K562 (cell line): Measurements from ENCODE around the gene AGAP3. TPM values are rescaled to one million over a fixed set of nuclear protein-coding genes. Genes with fewer than 3 reads are reported as not detected.

Experiments used
- AFF1 ChIP-seq, 2 experiments: fragments of 450-650 bp; IDR thresholded peaks; 2 replicates each; pipeline ENCODE4 v1.6.1; 2018; ENCODE audit warnings: mild to moderate bottlenecking in 2 of 2, low read depth in 1 of 2; ENCODE audit not compliant: partially characterized antibody in 2 of 2
- E2F6 ChIP-seq, 2 experiments: IDR thresholded peaks; 2 replicates each; pipeline ENCODE4 v1.6.1; 2011; ENCODE audit warnings: borderline replicate concordance in 1 of 2, control low read depth in 1 of 2, low read depth in 1 of 2, low read length in 1 of 2, mild to moderate bottlenecking in 1 of 2, mixed read lengths in 1 of 2, moderate library complexity in 1 of 2; ENCODE audit not compliant: insufficient read depth in 1 of 2, insufficient read length in 1 of 2, poor library complexity in 1 of 2, severe bottlenecking in 1 of 2; ENCODE audit errors: extremely low read depth in 1 of 2
- RAD51 ChIP-seq: fragments of 450-650 bp; IDR thresholded peaks from 2 replicates; pipeline ENCODE4 v1.7.1; 2016; ENCODE audit warnings: low read depth, mild to moderate bottlenecking, borderline replicate concordance
- ZC3H8 ChIP-seq: fragments of 450-650 bp; IDR thresholded peaks from 2 replicates; pipeline ENCODE4 v1.6.1; 2017
- ZNF232 ChIP-seq: sonication (generic); formaldehyde crosslinking; IDR thresholded peaks from 2 replicates; pipeline ENCODE4 v1.8.0; 2022; ENCODE audit warnings: mild to moderate bottlenecking, missing genetic modification reagents
- ZNF282 ChIP-seq: sonication (generic); formaldehyde crosslinking; IDR thresholded peaks from 2 replicates; pipeline ENCODE4 v1.8.1; 2023; ENCODE audit warnings: missing genetic modification reagents
- polyA plus RNA-seq, 8 experiments: library from polyadenylated mRNA; depleted of rRNA in 4 of 8; stranded (reverse) in 5 of 8; unstranded in 3 of 8; fragments of >200 nt; fragmentation: Nextera tagmentation in 2 of 8; fragmentation: Illumina TruSeq in 1 of 8; extraction: Ambion mirVana in 2 of 8; extraction: Trizol in 1 of 8; gene quantifications; 2 replicates each; pipeline versions ENCODE4 v1.2.1 to v1.2.3, GENCODE V29; 2011 to 2014; ENCODE audit warnings: inconsistent platforms in 1 of 8, missing spikeins in 1 of 8
- total RNA-seq, 7 experiments: library from RNA; depleted of rRNA in 6 of 7; stranded (reverse); fragments of >200 nt in 6 of 7; fragmentation: Illumina TruSeq in 2 of 7; extraction: Trizol in 2 of 7; gene quantifications; 2 replicates each; pipeline versions ENCODE4 v1.2.1 to v1.2.3, GENCODE V29; 2011 to 2021; ENCODE audit warnings: low replicate concordance in 1 of 7
- TF ChIP-seq, protein P1 (sequence below), 2 experiments: IDR thresholded peaks; 2 replicates each; pipeline ENCODE4 v1.6.1; 2012; ENCODE audit warnings: improper control_type of control experiment in 2 of 2, low read depth in 2 of 2, low read length in 2 of 2, borderline replicate concordance in 1 of 2
- TF ChIP-seq, protein P2 (sequence below): fragments of 450-650 bp; IDR thresholded peaks from 2 replicates; pipeline ENCODE4 v1.6.1; 2016; ENCODE audit warnings: low read depth

The AGAP3 gene
- total and polyA plus RNA-seq, 9 of the 15 experiments (the other 6 are each of a cell fraction or from before 2014, with no cell fraction given), result 3.4 to 208 (median 62.2) TPM

DNA sequence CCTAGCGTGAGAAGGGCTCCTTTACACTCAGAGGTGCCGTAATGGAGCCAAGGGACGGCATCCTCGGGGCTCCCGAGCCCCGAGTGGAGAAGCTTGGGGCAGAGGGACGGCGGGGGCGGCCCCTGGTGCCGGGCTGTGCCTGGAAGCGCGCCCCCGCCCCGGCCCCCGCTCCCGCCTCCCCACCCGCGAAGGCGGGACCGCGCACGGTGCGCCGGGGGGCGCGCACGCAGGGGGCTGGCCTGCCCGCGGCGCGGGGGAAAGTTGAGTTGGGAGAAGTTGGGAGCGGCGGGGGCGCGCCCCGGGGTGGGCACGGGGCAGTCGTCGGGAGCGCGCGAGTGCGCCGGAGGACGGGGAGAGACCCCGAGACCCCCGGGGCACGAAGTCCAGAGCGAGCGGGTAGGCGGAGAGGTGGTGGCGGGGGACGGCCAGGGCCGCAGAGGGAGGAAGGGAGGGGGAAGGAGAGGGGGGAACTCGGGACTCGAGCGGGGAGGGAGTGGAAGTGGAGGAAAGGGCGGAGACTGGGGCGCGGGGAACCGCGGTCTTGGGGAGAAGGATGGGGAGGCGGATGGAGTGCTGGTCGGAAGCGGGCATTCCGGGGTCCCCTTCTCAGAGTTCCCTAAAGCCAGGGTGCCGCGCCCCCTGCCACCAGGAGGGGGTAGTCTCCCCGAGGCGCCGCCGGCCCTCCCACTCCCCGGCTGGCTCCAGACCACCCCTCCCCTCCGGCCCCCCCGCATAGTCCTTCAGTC lies 26.7 kb upstream of the AGAP3 start, which contains the start of gene SLC4A2 (continued):
- TF ChIP-seq AFF1 (IDR thresholded peaks at IDR 0.05; ENCODE audit: low read depth in 1 of 2, partially characterized antibody in 2 of 2) (no peak), ZNF232 (no peak), E2F6 (IDR thresholded peaks at IDR 0.05; ENCODE audit: borderline replicate concordance in 1 of 2, extremely low read depth in 1 of 2, insufficient read depth in 1 of 2, insufficient read length in 1 of 2, low read depth in 1 of 2, low read length in 1 of 2, poor library complexity in 1 of 2, severe bottlenecking in 1 of 2) (peak in 1 of 2 experiments; percentile 56), ZC3H8 (no peak), ZNF282 (CRISPR knock-in tag) (no peak), RAD51 (no peak)
- TF ChIP-seq, protein P1, sequence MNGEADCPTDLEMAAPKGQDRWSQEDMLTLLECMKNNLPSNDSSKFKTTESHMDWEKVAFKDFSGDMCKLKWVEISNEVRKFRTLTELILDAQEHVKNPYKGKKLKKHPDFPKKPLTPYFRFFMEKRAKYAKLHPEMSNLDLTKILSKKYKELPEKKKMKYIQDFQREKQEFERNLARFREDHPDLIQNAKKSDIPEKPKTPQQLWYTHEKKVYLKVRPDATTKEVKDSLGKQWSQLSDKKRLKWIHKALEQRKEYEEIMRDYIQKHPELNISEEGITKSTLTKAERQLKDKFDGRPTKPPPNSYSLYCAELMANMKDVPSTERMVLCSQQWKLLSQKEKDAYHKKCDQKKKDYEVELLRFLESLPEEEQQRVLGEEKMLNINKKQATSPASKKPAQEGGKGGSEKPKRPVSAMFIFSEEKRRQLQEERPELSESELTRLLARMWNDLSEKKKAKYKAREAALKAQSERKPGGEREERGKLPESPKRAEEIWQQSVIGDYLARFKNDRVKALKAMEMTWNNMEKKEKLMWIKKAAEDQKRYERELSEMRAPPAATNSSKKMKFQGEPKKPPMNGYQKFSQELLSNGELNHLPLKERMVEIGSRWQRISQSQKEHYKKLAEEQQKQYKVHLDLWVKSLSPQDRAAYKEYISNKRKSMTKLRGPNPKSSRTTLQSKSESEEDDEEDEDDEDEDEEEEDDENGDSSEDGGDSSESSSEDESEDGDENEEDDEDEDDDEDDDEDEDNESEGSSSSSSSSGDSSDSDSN (IDR thresholded peaks at IDR 0.05; ENCODE audit: borderline replicate concordance in 1 of 2, low read depth in 2 of 2, low read length in 2 of 2), result 0 out of 4 replicates have a peak, but pooled peaks of 1 of the 2 experiments have one; percentile 17
- TF ChIP-seq, protein P2, sequence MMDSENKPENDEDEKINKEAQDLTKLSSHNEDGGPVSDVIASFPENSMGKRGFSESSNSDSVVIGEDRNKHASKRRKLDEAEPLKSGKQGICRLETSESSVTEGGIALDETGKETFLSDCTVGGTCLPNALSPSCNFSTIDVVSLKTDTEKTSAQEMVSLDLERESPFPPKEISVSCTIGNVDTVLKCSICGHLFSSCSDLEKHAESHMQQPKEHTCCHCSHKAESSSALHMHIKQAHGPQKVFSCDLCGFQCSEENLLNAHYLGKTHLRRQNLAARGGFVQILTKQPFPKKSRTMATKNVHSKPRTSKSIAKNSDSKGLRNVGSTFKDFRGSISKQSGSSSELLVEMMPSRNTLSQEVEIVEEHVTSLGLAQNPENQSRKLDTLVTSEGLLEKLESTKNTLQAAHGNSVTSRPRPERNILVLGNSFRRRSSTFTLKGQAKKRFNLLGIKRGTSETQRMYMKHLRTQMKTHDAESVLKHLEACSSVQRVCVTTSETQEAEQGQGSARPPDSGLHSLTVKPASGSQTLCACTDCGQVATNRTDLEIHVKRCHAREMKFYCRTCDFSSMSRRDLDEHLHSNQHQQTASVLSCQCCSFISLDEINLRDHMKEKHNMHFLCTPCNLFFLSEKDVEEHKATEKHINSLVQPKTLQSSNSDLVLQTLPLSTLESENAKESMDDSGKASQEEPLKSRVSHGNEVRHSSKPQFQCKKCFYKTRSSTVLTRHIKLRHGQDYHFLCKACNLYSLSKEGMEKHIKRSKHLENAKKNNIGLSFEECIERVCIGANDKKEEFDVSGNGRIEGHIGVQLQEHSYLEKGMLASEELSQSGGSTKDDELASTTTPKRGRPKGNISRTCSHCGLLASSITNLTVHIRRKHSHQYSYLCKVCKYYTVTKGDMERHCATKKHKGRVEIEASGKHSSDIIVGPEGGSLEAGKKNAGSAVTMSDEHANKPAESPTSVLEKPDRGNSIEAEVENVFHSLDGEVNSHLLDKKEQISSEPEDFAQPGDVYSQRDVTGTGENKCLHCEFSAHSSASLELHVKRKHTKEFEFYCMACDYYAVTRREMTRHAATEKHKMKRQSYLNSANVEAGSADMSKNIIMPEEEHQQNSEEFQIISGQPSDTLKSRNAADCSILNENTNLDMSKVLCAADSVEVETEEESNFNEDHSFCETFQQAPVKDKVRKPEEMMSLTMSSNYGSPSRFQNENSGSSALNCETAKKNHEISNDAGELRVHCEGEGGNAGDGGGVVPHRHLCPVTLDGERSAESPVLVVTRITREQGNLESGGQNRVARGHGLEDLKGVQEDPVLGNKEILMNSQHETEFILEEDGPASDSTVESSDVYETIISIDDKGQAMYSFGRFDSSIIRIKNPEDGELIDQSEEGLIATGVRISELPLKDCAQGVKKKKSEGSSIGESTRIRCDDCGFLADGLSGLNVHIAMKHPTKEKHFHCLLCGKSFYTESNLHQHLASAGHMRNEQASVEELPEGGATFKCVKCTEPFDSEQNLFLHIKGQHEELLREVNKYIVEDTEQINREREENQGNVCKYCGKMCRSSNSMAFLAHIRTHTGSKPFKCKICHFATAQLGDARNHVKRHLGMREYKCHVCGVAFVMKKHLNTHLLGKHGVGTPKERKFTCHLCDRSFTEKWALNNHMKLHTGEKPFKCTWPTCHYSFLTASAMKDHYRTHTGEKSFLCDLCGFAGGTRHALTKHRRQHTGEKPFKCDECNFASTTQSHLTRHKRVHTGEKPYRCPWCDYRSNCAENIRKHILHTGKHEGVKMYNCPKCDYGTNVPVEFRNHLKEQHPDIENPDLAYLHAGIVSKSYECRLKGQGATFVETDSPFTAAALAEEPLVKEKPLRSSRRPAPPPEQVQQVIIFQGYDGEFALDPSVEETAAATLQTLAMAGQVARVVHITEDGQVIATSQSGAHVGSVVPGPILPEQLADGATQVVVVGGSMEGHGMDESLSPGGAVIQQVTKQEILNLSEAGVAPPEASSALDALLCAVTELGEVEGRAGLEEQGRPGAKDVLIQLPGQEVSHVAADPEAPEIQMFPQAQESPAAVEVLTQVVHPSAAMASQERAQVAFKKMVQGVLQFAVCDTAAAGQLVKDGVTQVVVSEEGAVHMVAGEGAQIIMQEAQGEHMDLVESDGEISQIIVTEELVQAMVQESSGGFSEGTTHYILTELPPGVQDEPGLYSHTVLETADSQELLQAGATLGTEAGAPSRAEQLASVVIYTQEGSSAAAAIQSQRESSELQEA, result no peak
